HG03457 (cell line): ENCODE data around the gene HRH1.

Source experiments
- ATAC-seq: cut with Tn5 transposase; IDR thresholded peaks from one replicate; pipeline ENCODE4 v1.9.1; 2021; ENCODE audit warnings: moderate number of reproducible peaks; ENCODE audit not compliant: unreplicated experiment

HRH1 gene

GRCh38 chr3:11312166-11312565, 157.9 kb downstream of the HRH1 start:
- no peak for ATAC-seq
